Stimulated activated CD8-positive, alpha-beta memory T cell treated with anti-CD3 and anti-CD28 coated beads, Interleukin-4, amount 100 ng/mL, for 4 hours (primary cell): ENCODE results near the gene TEKT4.
"Not testable (repeated sequence)": the region's sequence is repeated elsewhere in the genome, so short reads cannot be mapped to it uniquely, and the experiment has no call there.

Source experiments
- DNase-seq, 2 donors: peaks; one replicate each; pipeline ENCODE4 v3.0.0-alpha.2; 2020; ENCODE audit warnings: low read depth in 2 of 2, low spot score in 1 of 2

The TEKT4 gene

GRCh38 chr2:94875820-94876522 is 4.7 kb downstream of the TEKT4 start:
- no peak for DNase-seq

- no peak for DNase-seq
These were observed 5.3 kb downstream of the TEKT4 start for GRCh38 chr2:94876523-94876863.

- DNase-seq = no peak
These were observed 5.9 kb downstream of the TEKT4 start for GRCh38 chr2:94877129-94877528.

GRCh38 chr2:94878575-94878974 is 7.3 kb downstream of the TEKT4 start:
- not testable (repeated sequence) for DNase-seq

GRCh38 chr2:94879314-94879981 is 8.2 kb downstream of the TEKT4 start:
- DNase-seq = no peak

- DNase-seq = no peak
These were observed 8.8 kb downstream of the TEKT4 start for GRCh38 chr2:94879982-94880377.

- no peak for DNase-seq
These were observed 9.3 kb downstream of the TEKT4 start for GRCh38 chr2:94880507-94880906.

- DNase-seq = no peak
These were observed 9.8 kb downstream of the TEKT4 start for GRCh38 chr2:94881070-94881469.

- no peak for DNase-seq
These were observed 19.0 kb downstream of the TEKT4 start for GRCh38 chr2:94890234-94890633.

GRCh38 chr2:94895273-94895672 is 24.0 kb downstream of the TEKT4 start:
- not testable (repeated sequence) for DNase-seq

GRCh38 chr2:94906976-94907375 is 35.7 kb downstream of the TEKT4 start:
- not testable (repeated sequence) for DNase-seq

GRCh38 chr2:94923196-94923595 is 52.0 kb downstream of the TEKT4 start:
- no peak for DNase-seq

- DNase-seq = not testable (repeated sequence)
These were observed 53.8 kb downstream of the TEKT4 start for GRCh38 chr2:94924999-94925398.
